ENCODE measurements around the gene AMBP. TPM values are rescaled to one million over a fixed set of nuclear protein-coding genes. Genes with fewer than 3 reads are reported as not detected.

The AMBP gene
- total and polyA plus RNA-seq, 2 of the 13 experiments (the other 11 are each of a cell fraction or from before 2014, with no cell fraction given), result 1,510 to 2,580 TPM

DNA sequence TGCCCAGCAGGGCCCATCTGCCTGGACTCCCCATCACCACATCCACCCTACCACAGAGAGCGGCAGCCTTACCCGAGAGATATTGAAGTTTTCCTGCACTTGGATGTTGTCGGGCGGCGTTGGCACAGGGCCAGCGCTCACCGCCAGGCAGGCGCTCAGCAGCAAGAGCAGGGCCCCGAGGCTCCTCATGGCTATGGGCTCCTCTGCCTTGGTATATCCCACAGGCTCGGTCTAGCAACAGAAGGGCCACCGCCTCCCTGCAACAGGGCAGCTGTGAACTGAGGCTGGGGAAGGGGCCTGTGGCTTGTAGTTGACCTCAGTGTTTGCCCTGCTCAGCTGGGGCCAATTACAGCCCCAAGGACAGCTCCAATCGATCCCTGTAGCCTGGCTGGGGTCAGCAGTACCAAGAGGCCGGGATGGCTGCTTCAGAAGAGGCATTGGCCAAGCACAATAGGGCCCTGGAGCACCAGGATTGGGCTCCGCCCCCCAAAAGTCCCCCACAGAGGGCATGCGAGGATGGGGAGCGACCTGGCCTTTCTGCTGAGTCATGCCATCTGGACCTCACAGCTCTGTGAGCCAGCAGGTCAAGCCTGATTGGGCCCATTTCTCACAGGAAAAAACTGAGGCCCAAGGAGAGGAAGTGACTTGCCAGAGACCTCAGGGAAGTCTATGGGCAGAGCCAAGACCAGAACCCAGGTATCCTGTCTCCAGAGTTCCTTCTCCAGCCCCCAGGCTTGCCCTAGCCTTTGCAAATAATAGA is at the start of gene AMBP (continued):
- TF ChIP-seq ZNF276 (CRISPR knock-in tag; IDR thresholded peaks at IDR 0.05; ENCODE audit: low read depth) (no peak), DBP (CRISPR knock-in tag; IDR thresholded peaks at IDR 0.05; ENCODE audit: not compliant biosample characterization) (no peak), CREM (IDR thresholded peaks at IDR 0.05) (peak; percentile 86), CREM (CRISPR knock-in tag; IDR thresholded peaks at IDR 0.05) (no peak), HOXA5 (CRISPR knock-in tag; IDR thresholded peaks at IDR 0.05) (peak; percentile 86), HMG20B (CRISPR knock-in tag; conservative IDR thresholded peaks at IDR 0.05) (peak; percentile 85), ZNF558 (CRISPR knock-in tag; IDR thresholded peaks at IDR 0.05; ENCODE audit: borderline replicate concordance) (no peak), JUND (CRISPR knock-in tag; IDR thresholded peaks at IDR 0.05) (peak; percentile 8; the same call in 1 of the 2 replicates), EP300 (IDR thresholded peaks at IDR 0.05; ENCODE audit: low read depth in 2 of 2, low read length in 2 of 2) (peak; percentile 83 to 94), EP300 (CRISPR knock-in tag; IDR thresholded peaks at IDR 0.05; ENCODE audit: borderline replicate concordance) (peak; percentile 86), ZSCAN21 (CRISPR knock-in tag; IDR thresholded peaks at IDR 0.05; ENCODE audit: borderline replicate concordance) (peak; percentile 84), TRIM24 (CRISPR knock-in tag; IDR thresholded peaks at IDR 0.05) (no peak), TOPORS (CRISPR knock-in tag; IDR thresholded peaks at IDR 0.05) (peak; percentile 92; the same call in 1 of the 2 replicates), ZBTB3 (CRISPR knock-in tag; IDR thresholded peaks at IDR 0.05; ENCODE audit: borderline replicate concordance, low read depth) (peak; percentile 89; the same call in 1 of the 2 replicates), FOSL2 (CRISPR knock-in tag; IDR thresholded peaks at IDR 0.05) (peak; percentile 71), ZNF652 (CRISPR knock-in tag; IDR thresholded peaks at IDR 0.05; ENCODE audit: borderline replicate concordance, low read depth) (peak; percentile 66; the same call in 1 of the 2 replicates), ZNF724P (CRISPR knock-in tag; IDR thresholded peaks at IDR 0.05; ENCODE audit: borderline replicate concordance) (peak; percentile 46), HNF4A (CRISPR knock-in tag; IDR thresholded peaks at IDR 0.05) (peak; percentile 96)
- TF ChIP-seq, protein P1, sequence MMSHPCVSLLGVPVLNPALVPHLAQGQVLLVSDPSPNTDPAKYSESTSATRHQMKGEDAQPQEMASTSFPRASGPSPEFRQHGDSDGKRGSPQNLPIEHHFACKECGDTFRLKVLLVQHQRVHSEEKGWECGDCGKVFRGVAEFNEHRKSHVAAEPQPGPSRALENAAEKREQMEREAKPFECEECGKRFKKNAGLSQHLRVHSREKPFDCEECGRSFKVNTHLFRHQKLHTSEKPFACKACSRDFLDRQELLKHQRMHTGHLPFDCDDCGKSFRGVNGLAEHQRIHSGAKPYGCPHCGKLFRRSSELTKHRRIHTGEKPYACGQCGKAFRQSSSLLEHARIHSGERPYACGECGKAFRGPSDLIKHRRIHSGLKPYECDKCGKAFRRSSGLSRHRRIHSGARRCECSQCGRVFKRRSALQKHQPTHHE (CRISPR knock-in tag; IDR thresholded peaks at IDR 0.05; ENCODE audit: borderline replicate concordance), result peak; percentile 94; the same call in 1 of the 2 replicates
- TF ChIP-seq, protein P2, sequence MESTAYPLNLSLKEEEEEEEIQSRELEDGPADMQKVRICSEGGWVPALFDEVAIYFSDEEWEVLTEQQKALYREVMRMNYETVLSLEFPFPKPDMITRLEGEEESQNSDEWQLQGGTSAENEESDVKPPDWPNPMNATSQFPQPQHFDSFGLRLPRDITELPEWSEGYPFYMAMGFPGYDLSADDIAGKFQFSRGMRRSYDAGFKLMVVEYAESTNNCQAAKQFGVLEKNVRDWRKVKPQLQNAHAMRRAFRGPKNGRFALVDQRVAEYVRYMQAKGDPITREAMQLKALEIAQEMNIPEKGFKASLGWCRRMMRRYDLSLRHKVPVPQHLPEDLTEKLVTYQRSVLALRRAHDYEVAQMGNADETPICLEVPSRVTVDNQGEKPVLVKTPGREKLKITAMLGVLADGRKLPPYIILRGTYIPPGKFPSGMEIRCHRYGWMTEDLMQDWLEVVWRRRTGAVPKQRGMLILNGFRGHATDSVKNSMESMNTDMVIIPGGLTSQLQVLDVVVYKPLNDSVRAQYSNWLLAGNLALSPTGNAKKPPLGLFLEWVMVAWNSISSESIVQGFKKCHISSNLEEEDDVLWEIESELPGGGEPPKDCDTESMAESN (CRISPR knock-in tag; conservative IDR thresholded peaks at IDR 0.05), result peak; percentile 94
- TF ChIP-seq, protein P3, sequence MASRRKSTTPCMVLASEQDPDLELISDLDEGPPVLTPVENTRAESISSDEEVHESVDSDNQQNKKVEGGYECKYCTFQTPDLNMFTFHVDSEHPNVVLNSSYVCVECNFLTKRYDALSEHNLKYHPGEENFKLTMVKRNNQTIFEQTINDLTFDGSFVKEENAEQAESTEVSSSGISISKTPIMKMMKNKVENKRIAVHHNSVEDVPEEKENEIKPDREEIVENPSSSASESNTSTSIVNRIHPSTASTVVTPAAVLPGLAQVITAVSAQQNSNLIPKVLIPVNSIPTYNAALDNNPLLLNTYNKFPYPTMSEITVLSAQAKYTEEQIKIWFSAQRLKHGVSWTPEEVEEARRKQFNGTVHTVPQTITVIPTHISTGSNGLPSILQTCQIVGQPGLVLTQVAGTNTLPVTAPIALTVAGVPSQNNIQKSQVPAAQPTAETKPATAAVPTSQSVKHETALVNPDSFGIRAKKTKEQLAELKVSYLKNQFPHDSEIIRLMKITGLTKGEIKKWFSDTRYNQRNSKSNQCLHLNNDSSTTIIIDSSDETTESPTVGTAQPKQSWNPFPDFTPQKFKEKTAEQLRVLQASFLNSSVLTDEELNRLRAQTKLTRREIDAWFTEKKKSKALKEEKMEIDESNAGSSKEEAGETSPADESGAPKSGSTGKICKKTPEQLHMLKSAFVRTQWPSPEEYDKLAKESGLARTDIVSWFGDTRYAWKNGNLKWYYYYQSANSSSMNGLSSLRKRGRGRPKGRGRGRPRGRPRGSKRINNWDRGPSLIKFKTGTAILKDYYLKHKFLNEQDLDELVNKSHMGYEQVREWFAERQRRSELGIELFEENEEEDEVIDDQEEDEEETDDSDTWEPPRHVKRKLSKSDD (CRISPR knock-in tag; IDR thresholded peaks at IDR 0.05; ENCODE audit: low read depth), result peak; percentile 76
